SH-SY5Y (cell line): ENCODE results near the gene RGS17.

Experiments
- GATA2 ChIP-seq: IDR thresholded peaks from 2 replicates; pipeline ENCODE4 v1.6.1; 2011; ENCODE audit warnings: mild to moderate bottlenecking, low read depth, low read length
- GATA3 ChIP-seq: IDR thresholded peaks from 2 replicates; pipeline ENCODE4 v1.6.1; 2011; ENCODE audit warnings: low read depth, mild to moderate bottlenecking, low read length, moderate library complexity

- TF ChIP-seq GATA3: no peak
- TF ChIP-seq GATA2: no peak
Observed at GRCh38 chr6:153065222-153065621, 65.9 kb downstream of the RGS17 start.
